GM12878 (cell line): ENCODE data around the gene RPL7A. TPM values are rescaled to one million over a fixed set of nuclear protein-coding genes. Genes with fewer than 3 reads are reported as not detected.

ENCODE experiments used
- ATAC-seq: fragments of 200-7000 bp; cut with Tn5 transposase; 3 replicates; pipeline ENCODE4 v1.9.1; 2020; ENCODE audit warnings: mild to moderate bottlenecking, moderate library complexity
- BruUV-seq: library from RNA; stranded (reverse); fragments of 400-500 nt; replicated peaks from 2 replicates; lab custom pipeline; 2021; lab: Mats Ljungman, UMichigan
- CTCF ChIA-PET: fragments of 300-600 bp; sonication (Branson Sonifier 250); formaldehyde crosslinking; extraction: SDS; loops from one replicate; lab custom pipeline; 2021; ENCODE audit warnings: inconsistent platforms; lab: Yijun Ruan, JAX
- POLR2A ChIA-PET: fragments of 350-600 bp; formaldehyde crosslinking; extraction: SDS; loops from one replicate; lab custom pipeline; 2021; ENCODE audit warnings: inconsistent platforms; lab: Charles Lee
- RAD21 ChIA-PET: fragments of 300-600 bp; sonication (Branson Sonifier 250); formaldehyde crosslinking; loops from one replicate; lab custom pipeline; 2023; ENCODE audit warnings: antibody characterized with exemption; ENCODE audit not compliant: unreplicated experiment; lab: Charles Lee
- SMC1A ChIA-PET: fragments of 300-600 bp; sonication (Branson Sonifier 250); formaldehyde crosslinking; loops from one replicate; lab custom pipeline; 2023; ENCODE audit not compliant: unreplicated experiment, uncharacterized antibody; lab: Charles Lee
- DNase-seq: peaks from one replicate; pipeline ENCODE4 v3.0.0-alpha.2; 2011; ENCODE audit warnings: low read depth, low spot score
- FAIRE-seq: peaks from 3 replicates; lab custom pipeline; 2011; peaks lifted over from hg19 to GRCh38; lab: Jason Lieb, UNC
- H2AFZ ChIP-seq: 2 replicates; pipeline ENCODE4 v1.6.0; 2011; ENCODE audit warnings: low read depth, low read length, control low read depth; ENCODE audit not compliant: control insufficient read depth
- H3K27ac ChIP-seq: 2 replicates; pipeline ENCODE4 v1.5.1; 2011; ENCODE audit warnings: control low read depth; ENCODE audit not compliant: control insufficient read depth, insufficient read depth
- H3K27me3 ChIP-seq, 2 experiments: replicated peaks in 1 of 2; 2 replicates each; pipeline versions ENCODE4 v1.6.0 to v1.6.1; 2011; ENCODE audit warnings: low read length in 1 of 2; ENCODE audit not compliant: control insufficient read depth in 2 of 2, insufficient read depth in 2 of 2
- H3K36me3 ChIP-seq, 2 experiments: 2 replicates each; pipeline ENCODE4 v1.5.1; 2011; ENCODE audit warnings: low read length in 1 of 2; ENCODE audit not compliant: control insufficient read depth in 2 of 2, insufficient read depth in 2 of 2
- H3K4me1 ChIP-seq: 2 replicates; pipeline ENCODE4 v1.6.1; 2011; ENCODE audit warnings: mild to moderate bottlenecking, low read length, moderate library complexity, mixed read lengths; ENCODE audit not compliant: control insufficient read depth, insufficient read depth
- H3K4me2 ChIP-seq: 2 replicates; pipeline ENCODE4 v1.6.0; 2011; ENCODE audit warnings: control low read depth; ENCODE audit not compliant: control insufficient read depth, insufficient read depth
- H3K4me3 ChIP-seq: fragments of 200-600 bp; sonication (generic); 2 replicates; pipeline ENCODE4 v1.5.1; 2016
- H3K79me2 ChIP-seq: 2 replicates; pipeline ENCODE4 v1.6.0; 2011; ENCODE audit warnings: low read length; ENCODE audit not compliant: control insufficient read depth, insufficient read depth
- H3K9ac ChIP-seq: 2 replicates; pipeline ENCODE4 v1.8.0; 2011; ENCODE audit warnings: low read length, control low read depth, mixed read lengths; ENCODE audit not compliant: control insufficient read depth, insufficient read depth
- H3K9me3 ChIP-seq: replicated peaks from 3 replicates; pipeline ENCODE4 v1.5.1; 2011; ENCODE audit warnings: mild to moderate bottlenecking, low read length; ENCODE audit not compliant: control insufficient read depth, insufficient read depth
- H4K20me1 ChIP-seq: 2 replicates; pipeline ENCODE4 v1.6.0; 2011; ENCODE audit not compliant: control insufficient read depth, insufficient read depth
- CREB1 ChIP-seq: IDR thresholded peaks from 2 replicates; pipeline ENCODE4 v1.6.1; 2012; ENCODE audit warnings: low read depth, mild to moderate bottlenecking, inconsistent platforms
- JUNB ChIP-seq: IDR thresholded peaks from 2 replicates; pipeline ENCODE4 v1.6.1; 2016; ENCODE audit warnings: antibody characterized with exemption, mild to moderate bottlenecking
- SPI1 ChIP-seq: IDR thresholded peaks from 2 replicates; pipeline ENCODE4 v1.6.1; 2011; ENCODE audit warnings: low read depth, mild to moderate bottlenecking, low read length, moderate library complexity, borderline replicate concordance; ENCODE audit not compliant: insufficient read depth
- WGBS: methylation state at CpG from one replicate; pipeline ENCODE4 v1.1.6; 2016; ENCODE audit warnings: low lambda C conversion rate; ENCODE audit not compliant: insufficient replicate concordance, insufficient coverage; ENCODE audit errors: missing lambda C conversion rate; 5-methylcytosine and 5-hydroxymethylcytosine counted together
- in situ Hi-C: fragments of 300-500 bp; cut with MboI; formaldehyde crosslinking; loops from 9 replicates; pipeline ENCODE4 v1.14.3; 2018; ENCODE audit warnings: mixed read lengths
- intact Hi-C: fragments of 100-400 bp; cut with micrococcal nuclease; formaldehyde crosslinking; loops from one replicate; pipeline ENCODE4 v1.14.2; 2022; ENCODE audit not compliant: unreplicated experiment
- polyA plus RNA-seq, 11 experiments: library from polyadenylated mRNA; depleted of rRNA in 4 of 11; unstranded in 6 of 11; stranded (reverse) in 5 of 11; fragments of >200 nt; fragmentation: Nextera tagmentation in 4 of 11; fragmentation: Illumina TruSeq in 1 of 11; extraction: Ambion mirVana in 4 of 11; extraction: Trizol in 1 of 11; gene quantifications; 1 replicate in 1 of 11; 2 replicates in 10 of 11; pipeline versions ENCODE4 v1.2.1 to v1.2.3, GENCODE V29; 2011 to 2016; ENCODE audit warnings: inconsistent platforms in 2 of 11, missing spikeins in 2 of 11, low read depth in 1 of 11
- total RNA-seq, 4 experiments: library from RNA; depleted of rRNA in 3 of 4; stranded (reverse); fragments of >200 nt in 3 of 4; fragmentation: Illumina TruSeq in 1 of 4; extraction: Trizol in 1 of 4; gene quantifications; 2 replicates each; pipeline versions ENCODE4 v1.2.1 to v1.2.3, GENCODE V29; 2013 to 2021
- TF ChIP-seq, protein P1 (sequence below): IDR thresholded peaks from 2 replicates; pipeline ENCODE4 v1.6.1; 2012; ENCODE audit warnings: mild to moderate bottlenecking, low read depth, low read length
- TF ChIP-seq, protein P2 (sequence below): IDR thresholded peaks from 2 replicates; pipeline ENCODE4 v1.6.1; 2011; ENCODE audit warnings: mild to moderate bottlenecking, low read depth, low read length, moderate library complexity; ENCODE audit not compliant: insufficient replicate concordance
- TF ChIP-seq, protein P3 (sequence below), 3 experiments: IDR thresholded peaks in 2 of 3; conservative IDR thresholded peaks in 1 of 3; 2 replicates each; pipeline ENCODE4 v1.5.1; 2011; ENCODE audit warnings: low read depth in 3 of 3, low read length in 3 of 3, mild to moderate bottlenecking in 3 of 3, control low read depth in 2 of 3, moderate library complexity in 2 of 3, inconsistent platforms in 1 of 3, mixed read lengths in 1 of 3; ENCODE audit not compliant: control insufficient read depth in 2 of 3, insufficient read depth in 1 of 3; ENCODE audit errors: extremely low read depth in 1 of 3

RPL7A gene
- total and polyA plus RNA-seq, 10 of the 15 experiments (the other 5 are each of a cell fraction or from before 2014, with no cell fraction given) = 917 to 5,193 (median 3,326) TPM

DNA sequence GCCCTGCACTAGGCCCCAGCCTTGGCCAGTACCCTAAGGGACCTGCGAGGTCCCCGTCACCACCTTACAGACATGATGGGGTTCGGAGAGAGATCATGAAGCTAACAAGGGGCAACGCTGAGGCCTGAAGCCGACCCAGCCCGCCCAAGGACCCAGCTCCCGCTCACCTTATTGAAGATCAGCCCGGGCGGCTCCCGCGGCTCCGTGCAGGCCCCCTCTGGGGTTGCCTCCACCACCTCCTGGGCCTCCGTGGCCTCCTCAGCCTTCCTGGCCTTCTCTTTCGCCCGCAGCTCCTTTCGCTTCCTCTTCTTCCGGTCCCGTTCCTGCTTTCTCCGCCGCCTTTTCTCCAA, 15.7 kb upstream of the RPL7A start:
- DNase-seq (no peak), FAIRE-seq (no peak), ATAC-seq (no peak)
- Histone ChIP-seq H3K9me3 (no peaks in the 10 kb centered on the region), H3K4me1 (no peaks in the 10 kb centered on the region; the same call in 1 of the 2 replicates), H3K4me3 (no peak overlapping the region), H3K27me3 (no peaks in the 10 kb centered on the region), H3K4me2 (no peak overlapping the region), H3K79me2 (peaks cover 30% of the 10 kb centered on the region), H3K9ac (no peak overlapping the region), H3K27ac (no peak overlapping the region), H3K36me3 (peaks cover 14 to 24% of the 10 kb centered on the region in 2 experiments; a peak in 3 of 4 replicates), H2AFZ (no peak overlapping the region), H4K20me1 (no peaks in the 10 kb centered on the region)
- ChIA-PET CTCF (no interaction called here), POLR2A (interaction anchor here (0.7 kb wide), 1 partner anchor 20 kb away, joined by 3 read pairs; no protein-coding TSS in a partner anchor), RAD21 (no interaction called here), SMC1A (no interaction called here)
- TF ChIP-seq, protein P1, sequence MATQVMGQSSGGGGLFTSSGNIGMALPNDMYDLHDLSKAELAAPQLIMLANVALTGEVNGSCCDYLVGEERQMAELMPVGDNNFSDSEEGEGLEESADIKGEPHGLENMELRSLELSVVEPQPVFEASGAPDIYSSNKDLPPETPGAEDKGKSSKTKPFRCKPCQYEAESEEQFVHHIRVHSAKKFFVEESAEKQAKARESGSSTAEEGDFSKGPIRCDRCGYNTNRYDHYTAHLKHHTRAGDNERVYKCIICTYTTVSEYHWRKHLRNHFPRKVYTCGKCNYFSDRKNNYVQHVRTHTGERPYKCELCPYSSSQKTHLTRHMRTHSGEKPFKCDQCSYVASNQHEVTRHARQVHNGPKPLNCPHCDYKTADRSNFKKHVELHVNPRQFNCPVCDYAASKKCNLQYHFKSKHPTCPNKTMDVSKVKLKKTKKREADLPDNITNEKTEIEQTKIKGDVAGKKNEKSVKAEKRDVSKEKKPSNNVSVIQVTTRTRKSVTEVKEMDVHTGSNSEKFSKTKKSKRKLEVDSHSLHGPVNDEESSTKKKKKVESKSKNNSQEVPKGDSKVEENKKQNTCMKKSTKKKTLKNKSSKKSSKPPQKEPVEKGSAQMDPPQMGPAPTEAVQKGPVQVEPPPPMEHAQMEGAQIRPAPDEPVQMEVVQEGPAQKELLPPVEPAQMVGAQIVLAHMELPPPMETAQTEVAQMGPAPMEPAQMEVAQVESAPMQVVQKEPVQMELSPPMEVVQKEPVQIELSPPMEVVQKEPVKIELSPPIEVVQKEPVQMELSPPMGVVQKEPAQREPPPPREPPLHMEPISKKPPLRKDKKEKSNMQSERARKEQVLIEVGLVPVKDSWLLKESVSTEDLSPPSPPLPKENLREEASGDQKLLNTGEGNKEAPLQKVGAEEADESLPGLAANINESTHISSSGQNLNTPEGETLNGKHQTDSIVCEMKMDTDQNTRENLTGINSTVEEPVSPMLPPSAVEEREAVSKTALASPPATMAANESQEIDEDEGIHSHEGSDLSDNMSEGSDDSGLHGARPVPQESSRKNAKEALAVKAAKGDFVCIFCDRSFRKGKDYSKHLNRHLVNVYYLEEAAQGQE = no peak
- TF ChIP-seq JUNB (no peak), SPI1 (no peak), CREB1 (no peak)
- TF ChIP-seq, protein P2, sequence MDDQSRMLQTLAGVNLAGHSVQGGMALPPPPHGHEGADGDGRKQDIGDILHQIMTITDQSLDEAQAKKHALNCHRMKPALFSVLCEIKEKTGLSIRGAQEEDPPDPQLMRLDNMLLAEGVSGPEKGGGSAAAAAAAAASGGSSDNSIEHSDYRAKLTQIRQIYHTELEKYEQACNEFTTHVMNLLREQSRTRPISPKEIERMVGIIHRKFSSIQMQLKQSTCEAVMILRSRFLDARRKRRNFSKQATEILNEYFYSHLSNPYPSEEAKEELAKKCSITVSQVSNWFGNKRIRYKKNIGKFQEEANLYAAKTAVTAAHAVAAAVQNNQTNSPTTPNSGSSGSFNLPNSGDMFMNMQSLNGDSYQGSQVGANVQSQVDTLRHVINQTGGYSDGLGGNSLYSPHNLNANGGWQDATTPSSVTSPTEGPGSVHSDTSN = no peak
- TF ChIP-seq, protein P3, sequence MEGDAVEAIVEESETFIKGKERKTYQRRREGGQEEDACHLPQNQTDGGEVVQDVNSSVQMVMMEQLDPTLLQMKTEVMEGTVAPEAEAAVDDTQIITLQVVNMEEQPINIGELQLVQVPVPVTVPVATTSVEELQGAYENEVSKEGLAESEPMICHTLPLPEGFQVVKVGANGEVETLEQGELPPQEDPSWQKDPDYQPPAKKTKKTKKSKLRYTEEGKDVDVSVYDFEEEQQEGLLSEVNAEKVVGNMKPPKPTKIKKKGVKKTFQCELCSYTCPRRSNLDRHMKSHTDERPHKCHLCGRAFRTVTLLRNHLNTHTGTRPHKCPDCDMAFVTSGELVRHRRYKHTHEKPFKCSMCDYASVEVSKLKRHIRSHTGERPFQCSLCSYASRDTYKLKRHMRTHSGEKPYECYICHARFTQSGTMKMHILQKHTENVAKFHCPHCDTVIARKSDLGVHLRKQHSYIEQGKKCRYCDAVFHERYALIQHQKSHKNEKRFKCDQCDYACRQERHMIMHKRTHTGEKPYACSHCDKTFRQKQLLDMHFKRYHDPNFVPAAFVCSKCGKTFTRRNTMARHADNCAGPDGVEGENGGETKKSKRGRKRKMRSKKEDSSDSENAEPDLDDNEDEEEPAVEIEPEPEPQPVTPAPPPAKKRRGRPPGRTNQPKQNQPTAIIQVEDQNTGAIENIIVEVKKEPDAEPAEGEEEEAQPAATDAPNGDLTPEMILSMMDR (IDR thresholded peaks at IDR 0.05 in 2 of 3, conservative IDR thresholded peaks at IDR 0.05 in 1 of 3; ENCODE audit: control insufficient read depth in 2 of 3, extremely low read depth in 1 of 3, insufficient read depth in 1 of 3, low read depth in 3 of 3, low read length in 3 of 3) = no peak
- BruUV-seq = no TSS peak
- intact Hi-C loops = no loop called here
- WGBS = 89% methylated on average over 20 of the region's 20 CpGs
- in situ Hi-C loops = no loop called here
